HG03139 (cell line): ENCODE results near the gene P2RY8.
"Not testable (repeated sequence)": the region's sequence is repeated elsewhere in the genome, so short reads cannot be mapped to it uniquely, and the experiment has no call there.

Source experiments
- ATAC-seq: cut with Tn5 transposase; IDR thresholded peaks from one replicate; pipeline ENCODE4 v1.9.1; 2021; ENCODE audit not compliant: unreplicated experiment

The P2RY8 gene

GRCh38 chrX:1545776-1546408 lies 8.9 kb upstream of the P2RY8 start:
- ATAC-seq: no peak

DNA sequence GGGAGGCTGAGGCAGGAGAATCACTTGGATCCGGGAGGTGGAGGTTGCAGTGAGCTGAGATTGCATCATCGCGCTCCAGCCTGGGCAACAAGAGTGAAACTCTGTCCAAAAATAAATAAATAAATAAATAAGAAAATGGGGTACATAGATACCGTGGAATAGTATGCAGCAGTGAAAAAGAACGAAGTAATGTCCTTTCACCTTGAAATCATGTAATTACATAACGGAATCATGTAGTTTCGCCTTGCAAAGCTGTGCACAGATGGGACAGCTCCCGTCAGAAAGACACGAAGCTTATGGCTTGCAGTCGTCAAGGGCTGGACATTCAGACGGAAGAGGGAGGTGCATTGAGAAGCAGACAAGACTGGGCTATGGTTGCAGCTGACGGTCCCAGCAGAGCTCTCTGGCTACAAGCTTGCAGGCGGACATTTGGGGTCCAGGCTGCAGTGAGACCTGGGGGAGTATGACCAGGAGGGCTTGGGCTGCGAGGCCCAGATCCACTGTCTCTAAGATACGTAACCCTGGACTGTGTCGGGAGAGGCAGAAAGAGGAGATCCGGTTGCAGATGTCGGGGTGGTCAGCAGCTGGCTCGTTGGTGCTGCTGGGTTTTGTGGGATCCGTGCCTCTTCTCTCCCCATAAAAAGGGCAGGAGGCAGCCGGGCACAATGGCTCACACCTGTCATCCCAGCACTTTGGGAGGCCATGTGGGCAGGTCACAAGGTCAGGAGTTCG lies 6.2 kb upstream of the P2RY8 start:
- ATAC-seq: no peak

GRCh38 chrX:1539146-1539545 lies 2.2 kb upstream of the P2RY8 start:
- not testable (repeated sequence) for ATAC-seq

DNA sequence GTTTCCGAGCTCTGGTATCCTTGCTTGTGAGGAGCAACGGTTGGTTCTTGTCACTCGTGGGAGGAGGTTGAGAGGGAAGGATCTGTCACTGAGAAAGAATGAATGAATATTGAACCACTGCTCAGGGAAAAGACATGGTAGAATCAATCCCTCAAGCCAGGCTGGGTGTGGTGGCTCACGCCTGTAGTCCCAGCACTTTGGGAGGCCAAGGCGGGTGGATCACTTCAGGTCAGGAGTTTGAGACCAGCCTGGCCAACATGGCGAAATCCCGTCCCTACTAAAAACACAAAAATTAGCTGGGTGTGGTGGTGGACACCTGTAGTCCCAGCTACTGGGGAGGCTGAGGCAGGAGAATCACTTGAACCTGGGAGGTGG lies 718 bp upstream of the P2RY8 start:
- not testable (repeated sequence) for ATAC-seq

DNA sequence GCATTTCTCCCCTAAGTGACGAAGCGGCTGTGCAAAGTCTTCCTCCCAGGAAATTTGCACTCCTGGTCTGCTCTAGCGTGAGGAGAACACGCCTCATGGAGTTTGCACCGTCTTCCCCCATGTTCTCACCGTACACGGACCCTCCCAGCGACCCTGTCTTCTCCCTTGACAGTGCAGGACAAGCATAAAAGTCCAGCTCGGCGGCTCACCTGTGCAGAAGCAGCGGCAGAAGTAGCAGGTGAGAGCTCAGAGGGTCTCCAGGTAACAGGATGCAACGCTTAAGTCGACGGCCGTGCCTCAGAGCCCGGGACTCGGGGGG lies 314 bp downstream of the P2RY8 start:
- ATAC-seq: no peak

DNA sequence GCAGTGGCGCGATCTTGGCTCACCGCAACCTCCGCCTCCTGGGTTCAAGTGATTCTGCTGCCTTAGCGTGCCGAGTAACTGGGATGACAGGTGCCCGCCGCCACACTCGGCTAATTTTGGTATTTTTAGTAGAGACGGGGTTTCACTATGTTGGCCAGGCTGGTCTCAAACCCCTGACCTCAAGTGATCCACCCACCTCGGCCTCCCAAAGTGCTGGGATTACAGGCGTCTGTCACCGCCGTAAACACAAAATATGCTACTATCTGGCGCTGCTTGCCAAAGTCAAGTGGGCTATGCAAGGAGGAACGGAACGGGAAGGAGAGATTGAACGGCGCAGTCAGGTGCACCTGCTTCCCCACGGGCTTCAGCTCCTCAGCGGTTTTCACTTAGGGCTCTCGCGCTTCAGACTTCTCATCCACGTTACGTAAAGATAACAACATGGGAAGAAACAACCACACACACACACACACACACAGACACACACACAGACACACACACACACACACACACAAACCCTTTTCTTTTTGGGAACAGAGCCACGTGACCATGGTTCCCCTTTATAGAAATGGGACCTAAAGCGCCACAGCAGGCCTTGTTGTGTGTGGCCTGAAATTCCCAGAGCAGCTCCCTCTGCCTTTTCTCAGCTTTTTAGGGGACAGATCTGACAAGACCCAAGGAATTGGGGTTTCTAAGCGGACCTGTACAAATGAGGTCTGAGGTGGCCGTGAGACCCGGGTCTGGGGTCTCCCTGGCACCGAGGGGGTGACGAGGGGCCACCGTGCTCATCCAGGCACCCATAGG lies 1.5 kb downstream of the P2RY8 start:
- ATAC-seq: no peak

GRCh38 chrX:1534301-1535168 lies 2.5 kb downstream of the P2RY8 start:
- no peak for ATAC-seq

- no peak for ATAC-seq
These were observed 3.9 kb downstream of the P2RY8 start for GRCh38 chrX:1533058-1533457.

DNA sequence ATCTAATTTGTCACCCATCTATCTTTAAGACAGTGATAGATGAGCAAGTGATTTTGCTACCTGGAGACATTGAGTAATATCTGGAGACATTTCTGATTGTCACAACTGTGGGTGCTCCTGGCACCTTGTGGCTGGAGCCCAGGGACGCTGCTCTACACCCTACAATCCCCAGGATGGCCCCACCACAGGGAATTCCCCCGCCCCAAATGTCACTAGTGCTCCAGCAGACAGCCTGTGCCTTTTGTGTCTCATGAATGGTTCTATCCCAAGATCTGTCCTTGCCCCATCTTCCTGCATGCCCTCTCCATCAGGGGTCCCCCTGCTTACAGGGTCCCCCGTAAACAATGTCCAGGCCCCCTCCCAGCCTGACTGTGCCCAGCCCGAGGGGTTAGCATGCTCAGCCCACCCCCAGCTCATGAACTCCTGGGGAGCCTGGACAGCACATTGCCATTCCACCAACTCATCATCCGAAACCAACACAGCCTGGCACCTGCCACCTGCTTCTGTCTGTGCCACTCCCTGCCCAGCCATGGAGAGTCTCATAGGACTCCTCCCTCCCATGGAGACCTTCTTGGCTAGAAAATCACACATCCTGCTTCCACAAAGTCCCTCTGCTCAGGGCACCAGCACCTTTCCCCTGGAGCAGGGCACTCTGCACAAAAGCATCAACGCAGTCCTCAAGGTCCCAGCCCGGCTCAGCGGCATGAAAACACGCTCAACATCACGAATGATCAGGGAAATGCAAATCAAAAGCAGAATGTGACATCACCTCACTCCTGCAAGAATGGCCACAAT lies 5.7 kb downstream of the P2RY8 start:
- ATAC-seq: no peak

- ATAC-seq: no peak
These were observed 7.2 kb downstream of the P2RY8 start for GRCh38 chrX:1529756-1530155.

- ATAC-seq: no peak
These were observed 7.7 kb downstream of the P2RY8 start for GRCh38 chrX:1529328-1529727.

DNA sequence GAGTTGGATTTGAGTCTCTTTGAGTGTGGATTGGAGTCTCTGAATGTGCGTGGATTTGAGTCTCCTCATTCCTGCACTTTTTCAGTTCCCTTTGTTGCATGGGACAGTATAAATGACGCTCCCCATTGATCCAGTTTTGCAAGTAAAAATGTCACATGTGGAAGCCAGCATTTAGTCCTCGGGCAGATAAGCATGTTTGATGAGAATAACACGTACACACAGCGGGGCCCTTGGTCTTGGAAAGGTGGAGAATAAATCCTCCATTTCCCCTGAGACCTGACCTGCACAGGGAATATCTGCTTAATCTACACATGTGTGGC lies 8.1 kb downstream of the P2RY8 start:
- ATAC-seq: no peak

DNA sequence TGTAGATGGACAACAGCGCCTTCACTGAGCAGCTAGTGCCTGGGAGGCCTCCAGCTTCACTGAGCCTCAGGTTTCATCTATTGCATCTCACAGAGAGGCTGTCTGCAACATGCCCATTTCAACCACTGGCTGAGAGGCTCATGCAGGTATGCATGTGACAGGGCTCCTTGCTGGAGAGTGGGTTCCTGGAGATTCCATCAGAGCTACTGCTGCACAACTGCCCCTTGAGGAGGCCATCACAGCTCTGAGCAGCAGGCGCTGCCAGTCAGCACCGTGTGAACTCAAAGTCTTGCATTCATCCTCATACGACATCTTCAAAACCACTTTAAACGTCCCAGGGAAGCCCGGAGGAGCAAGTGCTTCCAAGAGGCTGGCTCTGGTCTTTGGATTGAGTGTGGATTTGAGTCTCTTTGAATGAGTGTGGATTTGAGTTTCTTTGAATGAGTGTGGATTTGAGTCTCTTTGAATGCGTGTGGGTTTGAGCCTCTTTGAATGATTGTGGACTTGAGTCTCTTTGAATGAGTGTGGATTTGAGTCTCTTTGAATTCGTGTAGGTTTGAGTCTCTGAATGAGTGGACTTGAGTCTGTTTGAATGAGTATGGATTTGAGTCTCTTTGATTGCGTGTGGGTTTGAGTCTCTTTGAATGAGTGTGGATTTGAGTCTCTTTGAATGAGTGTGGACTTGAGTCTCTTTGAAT lies 8.7 kb downstream of the P2RY8 start:
- no peak for ATAC-seq

DNA sequence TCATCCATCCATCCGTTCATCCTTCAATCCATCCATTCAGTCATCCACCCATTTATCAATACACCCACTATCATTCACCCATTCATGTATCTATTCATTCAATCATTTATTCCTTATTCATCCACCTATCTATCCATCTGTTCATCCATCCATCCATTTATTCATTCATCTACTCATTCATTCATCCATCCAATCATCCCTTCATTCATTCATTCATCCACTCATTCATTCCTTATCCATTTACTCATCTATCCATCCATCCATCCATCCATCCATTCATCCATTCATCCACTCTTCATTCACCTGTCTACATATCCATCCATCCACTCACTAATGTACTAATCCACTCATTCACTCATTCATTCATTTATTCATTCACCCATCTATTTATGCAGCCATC lies 9.5 kb downstream of the P2RY8 start:
- ATAC-seq: no peak

DNA sequence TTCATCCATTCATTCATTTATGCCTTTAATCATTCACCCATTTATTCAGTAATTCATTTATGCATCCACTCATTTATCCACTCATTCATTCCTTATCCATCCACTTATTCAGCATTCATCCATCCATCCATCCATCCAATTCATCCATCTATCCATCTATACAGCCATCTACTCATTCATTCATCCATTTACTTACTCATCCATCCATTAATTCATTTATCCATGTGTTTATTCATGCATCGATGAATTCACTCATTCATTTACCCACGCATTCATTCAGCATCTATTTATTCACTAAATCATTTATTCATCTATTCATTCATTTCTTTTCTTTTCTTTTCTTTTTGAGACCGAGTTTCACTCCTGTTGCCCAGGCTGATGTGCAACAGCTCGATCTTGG lies 10.4 kb downstream of the P2RY8 start:
- no peak for ATAC-seq

- no peak for ATAC-seq
These were observed 11.2 kb downstream of the P2RY8 start for GRCh38 chrX:1525583-1526355.

DNA sequence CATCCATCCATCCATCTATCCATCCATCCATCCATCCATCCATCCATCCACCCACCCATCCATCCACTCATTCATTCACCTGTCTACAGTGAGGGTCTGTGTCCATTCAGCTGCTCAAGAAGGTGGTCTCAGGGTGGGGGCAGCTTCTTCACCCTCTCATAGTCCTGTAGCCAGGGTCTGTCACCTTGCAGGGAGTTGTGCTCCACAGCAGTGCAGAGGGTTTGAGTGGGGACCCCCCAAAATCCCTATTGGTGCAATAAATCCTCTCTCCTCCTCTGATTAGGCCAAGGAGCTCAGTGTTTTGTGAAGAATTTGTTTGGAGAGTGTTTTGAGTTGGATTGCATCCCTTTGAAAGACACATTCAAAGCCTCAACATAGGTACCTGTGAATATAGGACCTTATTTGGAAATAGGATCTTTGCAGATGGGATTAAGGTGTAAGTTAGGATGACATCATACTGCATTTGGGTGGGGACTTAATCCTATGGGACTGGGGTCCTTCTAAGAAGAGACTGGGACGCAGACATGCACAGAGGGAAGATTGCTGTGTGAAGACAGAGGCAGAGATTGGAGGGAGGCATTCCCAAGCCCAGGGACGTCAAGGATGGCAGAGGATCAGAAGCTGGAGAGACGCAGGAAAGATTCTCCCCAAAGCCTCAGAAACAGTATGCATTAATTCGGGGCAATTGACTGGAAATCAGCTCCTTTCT lies 12.0 kb downstream of the P2RY8 start:
- ATAC-seq: no peak

GRCh38 chrX:1522905-1523304 lies 14.1 kb downstream of the P2RY8 start:
- not testable (repeated sequence) for ATAC-seq
